WTC11 (cell line): ENCODE data around the gene SEZ6L. TPM values are rescaled to one million over a fixed set of nuclear protein-coding genes. Genes with fewer than 3 reads are reported as not detected.

Experiments
- ATAC-seq: fragments of 200-7000 bp; cut with Tn5 transposase; 2 replicates; pipeline ENCODE4 v1.10.0; 2021; ENCODE audit warnings: mild to moderate bottlenecking, moderate library complexity
- CTCF ChIA-PET: fragments of 300-600 bp; sonication (Branson Sonifier 250); formaldehyde crosslinking; loops from one replicate; lab custom pipeline; 2021; ENCODE audit warnings: antibody characterized with exemption; lab: Charles Lee
- POLR2A ChIA-PET: fragments of 350-600 bp; sonication (Branson Sonifier 250); formaldehyde crosslinking; loops from one replicate; lab custom pipeline; 2021; ENCODE audit warnings: antibody characterized with exemption; lab: Charles Lee
- DNase-seq: peaks from one replicate; pipeline ENCODE4 v3.0.0; 2021; ENCODE audit warnings: low spot score
- H3K27ac Mint-ChIP-seq: 2 replicates; pipeline ENCODE4 v1.8.0; 2021; ENCODE audit warnings: mixed read lengths
- H3K27me3 Mint-ChIP-seq: 2 replicates; pipeline ENCODE4 v1.8.0; 2021; ENCODE audit warnings: low read depth, mild to moderate bottlenecking, moderate library complexity, mixed read lengths
- H3K36me3 Mint-ChIP-seq: 2 replicates; pipeline ENCODE4 v1.8.0; 2021; ENCODE audit warnings: mixed read lengths
- H3K4me1 Mint-ChIP-seq: 2 replicates; pipeline ENCODE4 v1.8.0; 2022; ENCODE audit warnings: mixed read lengths
- H3K4me3 Mint-ChIP-seq: 2 replicates; pipeline ENCODE4 v1.8.0; 2021; ENCODE audit warnings: mild to moderate bottlenecking, moderate library complexity, mixed read lengths
- H3K9me3 Mint-ChIP-seq: 2 replicates; pipeline ENCODE4 v1.8.0; 2021; ENCODE audit warnings: mixed read lengths
- ATF1 ChIP-seq: sonication (generic); formaldehyde crosslinking; IDR thresholded peaks from 2 replicates; pipeline ENCODE4 v1.8.1; 2023; ENCODE audit warnings: mild to moderate bottlenecking, moderate library complexity, missing genetic modification reagents
- CREB1 ChIP-seq: sonication (generic); formaldehyde crosslinking; IDR thresholded peaks from 2 replicates; pipeline ENCODE4 v1.8.0; 2023; ENCODE audit warnings: mild to moderate bottlenecking, missing genetic modification reagents
- ESRRA ChIP-seq: sonication (generic); formaldehyde crosslinking; IDR thresholded peaks from 2 replicates; pipeline ENCODE4 v1.8.1; 2022; ENCODE audit warnings: mild to moderate bottlenecking, missing genetic modification reagents, borderline replicate concordance
- ETV6 ChIP-seq: sonication (generic); formaldehyde crosslinking; IDR thresholded peaks from 2 replicates; pipeline ENCODE4 v1.8.1; 2022; ENCODE audit warnings: mild to moderate bottlenecking, missing genetic modification reagents
- JAZF1 ChIP-seq: fragments of 250-450 bp; sonication (Bioruptor Pico); IDR thresholded peaks from 2 replicates; pipeline ENCODE4 v1.9.0; 2021; ENCODE audit warnings: moderate library complexity, mild to moderate bottlenecking, inconsistent platforms
- NR1H2 ChIP-seq: sonication (generic); formaldehyde crosslinking; IDR thresholded peaks from 2 replicates; pipeline ENCODE4 v1.9.0; 2021; ENCODE audit warnings: mild to moderate bottlenecking, moderate library complexity, missing genetic modification reagents
- NR2C2 ChIP-seq: sonication (generic); formaldehyde crosslinking; IDR thresholded peaks from 2 replicates; pipeline ENCODE4 v1.8.0; 2022; ENCODE audit warnings: mild to moderate bottlenecking, missing genetic modification reagents
- PRRX2 ChIP-seq: fragments of 250-450 bp; sonication (Bioruptor Pico); IDR thresholded peaks from 2 replicates; pipeline ENCODE4 v1.8.0; 2021; ENCODE audit warnings: mild to moderate bottlenecking
- RELA ChIP-seq: sonication (generic); formaldehyde crosslinking; IDR thresholded peaks from 2 replicates; pipeline ENCODE4 v1.8.1; 2022; ENCODE audit warnings: missing genetic modification reagents, mild to moderate bottlenecking, borderline replicate concordance
- RORB ChIP-seq: fragments of 250-450 bp; sonication (Bioruptor Pico); IDR thresholded peaks from 2 replicates; pipeline ENCODE4 v1.9.0; 2021; ENCODE audit warnings: mild to moderate bottlenecking
- SP1 ChIP-seq: sonication (generic); formaldehyde crosslinking; conservative IDR thresholded peaks from 2 replicates; pipeline ENCODE4 v1.8.1; 2022; ENCODE audit warnings: missing genetic modification reagents
- TEAD1 ChIP-seq: sonication (generic); formaldehyde crosslinking; IDR thresholded peaks from 2 replicates; pipeline ENCODE4 v1.8.0; 2022; ENCODE audit warnings: mild to moderate bottlenecking, missing genetic modification reagents
- ZBTB21 ChIP-seq: sonication (generic); formaldehyde crosslinking; IDR thresholded peaks from 2 replicates; pipeline ENCODE4 v1.8.1; 2023; ENCODE audit warnings: mild to moderate bottlenecking, missing genetic modification reagents, borderline replicate concordance
- ZNF219 ChIP-seq: sonication (generic); formaldehyde crosslinking; IDR thresholded peaks from 2 replicates; pipeline ENCODE4 v1.8.0; 2023; ENCODE audit warnings: missing genetic modification reagents, mild to moderate bottlenecking, borderline replicate concordance
- ZNF263 ChIP-seq: sonication (generic); formaldehyde crosslinking; IDR thresholded peaks from 2 replicates; pipeline ENCODE4 v1.8.1; 2022; ENCODE audit warnings: low read depth, mild to moderate bottlenecking, moderate library complexity, missing genetic modification reagents
- ZNF317 ChIP-seq: sonication (generic); formaldehyde crosslinking; IDR thresholded peaks from 2 replicates; pipeline ENCODE4 v1.8.1; 2023; ENCODE audit warnings: low read depth, mild to moderate bottlenecking, moderate library complexity, missing genetic modification reagents, borderline replicate concordance
- ZNF416 ChIP-seq: fragments of 250-450 bp; sonication (Bioruptor Pico); IDR thresholded peaks from 2 replicates; pipeline ENCODE4 v1.9.0; 2021; ENCODE audit warnings: mild to moderate bottlenecking, inconsistent platforms
- ZNF671 ChIP-seq: fragments of 250-450 bp; sonication (Bioruptor Pico); IDR thresholded peaks from 2 replicates; pipeline ENCODE4 v1.8.0; 2021; ENCODE audit warnings: mild to moderate bottlenecking
- total RNA-seq: library from RNA; stranded (reverse); gene quantifications from 3 replicates; pipeline ENCODE4 v1.2.3, GENCODE V29; 2021
- TF ChIP-seq, protein P1 (sequence below): sonication (generic); formaldehyde crosslinking; IDR thresholded peaks from 2 replicates; pipeline ENCODE4 v1.8.0; 2022; ENCODE audit warnings: mild to moderate bottlenecking, missing genetic modification reagents
- TF ChIP-seq, protein P2 (sequence below): sonication (generic); formaldehyde crosslinking; IDR thresholded peaks from 2 replicates; pipeline ENCODE4 v1.8.0; 2023; ENCODE audit warnings: mild to moderate bottlenecking, missing genetic modification reagents
- TF ChIP-seq, protein P3 (sequence below): sonication (generic); formaldehyde crosslinking; IDR thresholded peaks from 2 replicates; pipeline ENCODE4 v1.8.1; 2022; ENCODE audit warnings: missing genetic modification reagents, borderline replicate concordance

SEZ6L gene
- total RNA-seq, 1 experiment from 2014 or later, result 0.57 TPM

DNA sequence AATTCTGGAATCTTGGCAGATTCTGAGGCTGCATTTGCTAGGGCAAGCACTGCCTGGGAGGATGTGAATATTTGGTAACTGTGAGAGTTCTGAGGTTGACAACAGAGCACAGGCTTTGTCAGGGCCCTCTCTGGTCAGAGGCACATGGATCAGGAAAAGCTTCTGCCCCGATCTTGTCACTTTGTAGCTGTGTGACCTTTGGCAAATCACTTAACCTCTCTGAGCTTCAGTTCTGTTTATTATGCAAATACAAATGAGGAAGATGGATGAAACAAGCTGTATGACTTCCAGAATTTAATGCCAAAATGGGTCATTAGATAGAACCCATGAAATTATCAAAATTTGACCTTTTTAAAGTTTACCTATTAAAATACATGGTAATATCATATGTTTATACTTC lies 94.9 kb downstream of the SEZ6L start:
- no peaks in the 10 kb centered on the region for H3K9me3 Mint-ChIP-seq
- DNase-seq (no peak), ATAC-seq (no peak)
- H3K4me1 Mint-ChIP-seq, result no peaks in the 10 kb centered on the region
- H3K27ac Mint-ChIP-seq, result no peak overlapping the region
- ChIA-PET POLR2A (no interaction called here), CTCF (interaction anchor here (1.5 to 4.0 kb wide), 2 partner anchors 66 to 92 kb away, joined by 4 to 19 read pairs; no protein-coding TSS in a partner anchor)
- no peak overlapping the region for H3K4me3 Mint-ChIP-seq
- peaks cover 14% of the 10 kb centered on the region for H3K27me3 Mint-ChIP-seq
- TF ChIP-seq ESRRA, result no peak
- TF ChIP-seq, protein P1, sequence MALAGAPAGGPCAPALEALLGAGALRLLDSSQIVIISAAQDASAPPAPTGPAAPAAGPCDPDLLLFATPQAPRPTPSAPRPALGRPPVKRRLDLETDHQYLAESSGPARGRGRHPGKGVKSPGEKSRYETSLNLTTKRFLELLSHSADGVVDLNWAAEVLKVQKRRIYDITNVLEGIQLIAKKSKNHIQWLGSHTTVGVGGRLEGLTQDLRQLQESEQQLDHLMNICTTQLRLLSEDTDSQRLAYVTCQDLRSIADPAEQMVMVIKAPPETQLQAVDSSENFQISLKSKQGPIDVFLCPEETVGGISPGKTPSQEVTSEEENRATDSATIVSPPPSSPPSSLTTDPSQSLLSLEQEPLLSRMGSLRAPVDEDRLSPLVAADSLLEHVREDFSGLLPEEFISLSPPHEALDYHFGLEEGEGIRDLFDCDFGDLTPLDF (CRISPR knock-in tag), result no peak
- H3K36me3 Mint-ChIP-seq, result no peaks in the 10 kb centered on the region

DNA sequence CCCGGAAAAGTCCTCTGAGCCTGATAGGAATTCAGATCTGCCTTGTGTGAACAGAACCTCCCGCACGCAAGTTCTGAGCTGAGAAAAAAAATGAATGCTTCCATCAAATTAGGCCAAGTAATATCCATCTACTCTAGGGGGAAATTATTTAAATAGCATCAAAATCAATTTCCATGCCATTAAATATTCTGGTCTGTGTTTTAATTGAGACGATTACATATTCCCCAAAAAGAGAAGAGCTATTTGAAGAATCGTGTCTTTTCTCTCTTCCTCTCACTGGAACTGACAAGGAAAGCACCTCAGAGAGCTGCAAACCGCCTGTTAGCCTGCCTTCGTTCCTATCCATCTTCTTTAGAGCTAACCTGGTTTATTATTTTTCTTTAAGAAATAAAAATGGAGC lies 96.0 kb downstream of the SEZ6L start:
- DNase-seq (no peak), ATAC-seq (no peak)
- Mint-ChIP-seq H3K9me3 (no peaks in the 10 kb centered on the region), H3K4me1 (no peaks in the 10 kb centered on the region), H3K4me3 (no peak overlapping the region), H3K27ac (no peak overlapping the region), H3K36me3 (no peaks in the 10 kb centered on the region), H3K27me3 (peaks cover 11% of the 10 kb centered on the region; the same call in 1 of the 2 replicates)
- POLR2A ChIA-PET, result no interaction called here
- CTCF ChIA-PET, result interaction anchor here (0.9 to 4.0 kb wide), 3 partner anchors 58 to 93 kb away, joined by 3 to 19 read pairs (median 3); no protein-coding TSS in a partner anchor
- no peak for TF ChIP-seq ZNF416 (CRISPR knock-in tag)
- TF ChIP-seq NR2C2, result no peak
- TF ChIP-seq RELA (CRISPR knock-in tag), result no peak
- no peak for TF ChIP-seq SP1 (CRISPR knock-in tag)
- no peak for TF ChIP-seq PRRX2 (CRISPR knock-in tag)
- no peak for TF ChIP-seq ZNF263 (CRISPR knock-in tag)
- TF ChIP-seq, protein P2, sequence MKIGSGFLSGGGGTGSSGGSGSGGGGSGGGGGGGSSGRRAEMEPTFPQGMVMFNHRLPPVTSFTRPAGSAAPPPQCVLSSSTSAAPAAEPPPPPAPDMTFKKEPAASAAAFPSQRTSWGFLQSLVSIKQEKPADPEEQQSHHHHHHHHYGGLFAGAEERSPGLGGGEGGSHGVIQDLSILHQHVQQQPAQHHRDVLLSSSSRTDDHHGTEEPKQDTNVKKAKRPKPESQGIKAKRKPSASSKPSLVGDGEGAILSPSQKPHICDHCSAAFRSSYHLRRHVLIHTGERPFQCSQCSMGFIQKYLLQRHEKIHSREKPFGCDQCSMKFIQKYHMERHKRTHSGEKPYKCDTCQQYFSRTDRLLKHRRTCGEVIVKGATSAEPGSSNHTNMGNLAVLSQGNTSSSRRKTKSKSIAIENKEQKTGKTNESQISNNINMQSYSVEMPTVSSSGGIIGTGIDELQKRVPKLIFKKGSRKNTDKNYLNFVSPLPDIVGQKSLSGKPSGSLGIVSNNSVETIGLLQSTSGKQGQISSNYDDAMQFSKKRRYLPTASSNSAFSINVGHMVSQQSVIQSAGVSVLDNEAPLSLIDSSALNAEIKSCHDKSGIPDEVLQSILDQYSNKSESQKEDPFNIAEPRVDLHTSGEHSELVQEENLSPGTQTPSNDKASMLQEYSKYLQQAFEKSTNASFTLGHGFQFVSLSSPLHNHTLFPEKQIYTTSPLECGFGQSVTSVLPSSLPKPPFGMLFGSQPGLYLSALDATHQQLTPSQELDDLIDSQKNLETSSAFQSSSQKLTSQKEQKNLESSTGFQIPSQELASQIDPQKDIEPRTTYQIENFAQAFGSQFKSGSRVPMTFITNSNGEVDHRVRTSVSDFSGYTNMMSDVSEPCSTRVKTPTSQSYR (CRISPR knock-in tag), result no peak
- no peak for TF ChIP-seq ZNF219 (CRISPR knock-in tag)
- no peak for TF ChIP-seq ZNF317
- TF ChIP-seq ZNF671, result no peak
- no peak for TF ChIP-seq CREB1 (CRISPR knock-in tag)
- TF ChIP-seq JAZF1 (CRISPR knock-in tag), result no peak
- no peak for TF ChIP-seq NR1H2 (CRISPR knock-in tag)
- TF ChIP-seq ESRRA, result no peak
- no peak for TF ChIP-seq ETV6
- TF ChIP-seq ZBTB21, result no peak
- TF ChIP-seq ATF1 (CRISPR knock-in tag), result no peak
- TF ChIP-seq, protein P3, sequence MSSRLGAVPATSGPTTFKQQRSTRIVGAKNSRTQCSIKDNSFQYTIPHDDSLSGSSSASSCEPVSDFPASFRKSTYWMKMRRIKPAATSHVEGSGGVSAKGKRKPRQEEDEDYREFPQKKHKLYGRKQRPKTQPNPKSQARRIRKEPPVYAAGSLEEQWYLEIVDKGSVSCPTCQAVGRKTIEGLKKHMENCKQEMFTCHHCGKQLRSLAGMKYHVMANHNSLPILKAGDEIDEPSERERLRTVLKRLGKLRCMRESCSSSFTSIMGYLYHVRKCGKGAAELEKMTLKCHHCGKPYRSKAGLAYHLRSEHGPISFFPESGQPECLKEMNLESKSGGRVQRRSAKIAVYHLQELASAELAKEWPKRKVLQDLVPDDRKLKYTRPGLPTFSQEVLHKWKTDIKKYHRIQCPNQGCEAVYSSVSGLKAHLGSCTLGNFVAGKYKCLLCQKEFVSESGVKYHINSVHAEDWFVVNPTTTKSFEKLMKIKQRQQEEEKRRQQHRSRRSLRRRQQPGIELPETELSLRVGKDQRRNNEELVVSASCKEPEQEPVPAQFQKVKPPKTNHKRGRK (CRISPR knock-in tag), result no peak
- no peak for TF ChIP-seq TEAD1 (CRISPR knock-in tag)
- no peak for TF ChIP-seq RORB (CRISPR knock-in tag)
